GM11168 (cell line): ENCODE measurements around the gene SLC39A7.

ENCODE experiments used
- in situ Hi-C: fragments of 300-500 bp; cut with MboI; formaldehyde crosslinking; loops from one replicate; pipeline ENCODE4 v1.12.0; 2022; ENCODE audit warnings: low sequenced_read_pairs; ENCODE audit not compliant: unreplicated experiment

The SLC39A7 gene

DNA sequence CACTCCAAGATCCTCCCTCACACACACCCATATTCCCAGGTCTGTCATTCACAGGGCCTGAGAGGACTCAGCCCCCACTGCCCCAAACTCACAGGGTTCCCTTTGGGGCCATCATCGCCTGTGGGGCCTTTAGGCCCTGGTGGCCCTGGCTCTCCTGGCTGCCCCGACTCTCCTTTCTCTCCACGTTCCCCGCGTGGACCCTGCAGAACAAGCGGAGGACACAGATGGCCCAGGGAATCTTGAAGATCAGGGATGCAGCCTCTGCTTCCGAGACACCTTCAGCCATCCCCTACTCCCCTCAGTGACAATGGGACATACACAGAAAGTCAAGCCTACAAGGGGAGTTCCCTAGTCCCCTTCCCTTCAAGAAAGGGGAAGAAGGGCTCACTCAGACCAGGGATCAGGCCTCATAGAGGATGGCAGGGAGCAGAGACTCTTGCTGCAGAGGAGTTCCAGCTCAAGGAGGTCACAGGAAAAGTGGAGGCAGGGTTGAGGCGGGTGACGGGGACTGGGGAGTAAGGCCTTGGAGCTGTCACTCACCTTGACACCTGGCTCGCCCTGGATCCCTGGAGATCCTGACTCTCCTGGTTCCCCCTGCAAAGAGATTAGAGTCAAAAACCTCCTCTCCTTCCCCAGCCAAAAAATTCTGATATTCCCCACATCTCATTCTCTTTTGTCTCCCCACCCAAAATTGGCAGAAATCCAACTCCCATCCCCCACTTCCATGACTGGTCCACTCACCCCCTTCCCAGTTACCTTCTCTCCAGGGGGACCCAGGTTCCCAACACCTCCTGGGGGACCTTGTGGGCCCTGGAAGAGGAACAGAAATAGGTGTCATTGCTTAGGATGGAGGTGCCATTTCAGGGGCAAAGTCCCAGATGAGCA is 31.1 kb upstream of the SLC39A7 start:
- in situ Hi-C loops, result loop anchor here (5.0 kb wide), 1 partner anchor 78 kb away; no protein-coding TSS in a partner anchor

- in situ Hi-C loops, result no loop called here
These were observed 30.3 kb upstream of the SLC39A7 start for GRCh38 chr6:33170176-33171015.

- in situ Hi-C loops, result no loop called here
These were observed 29.4 kb upstream of the SLC39A7 start for GRCh38 chr6:33171016-33171879.

DNA sequence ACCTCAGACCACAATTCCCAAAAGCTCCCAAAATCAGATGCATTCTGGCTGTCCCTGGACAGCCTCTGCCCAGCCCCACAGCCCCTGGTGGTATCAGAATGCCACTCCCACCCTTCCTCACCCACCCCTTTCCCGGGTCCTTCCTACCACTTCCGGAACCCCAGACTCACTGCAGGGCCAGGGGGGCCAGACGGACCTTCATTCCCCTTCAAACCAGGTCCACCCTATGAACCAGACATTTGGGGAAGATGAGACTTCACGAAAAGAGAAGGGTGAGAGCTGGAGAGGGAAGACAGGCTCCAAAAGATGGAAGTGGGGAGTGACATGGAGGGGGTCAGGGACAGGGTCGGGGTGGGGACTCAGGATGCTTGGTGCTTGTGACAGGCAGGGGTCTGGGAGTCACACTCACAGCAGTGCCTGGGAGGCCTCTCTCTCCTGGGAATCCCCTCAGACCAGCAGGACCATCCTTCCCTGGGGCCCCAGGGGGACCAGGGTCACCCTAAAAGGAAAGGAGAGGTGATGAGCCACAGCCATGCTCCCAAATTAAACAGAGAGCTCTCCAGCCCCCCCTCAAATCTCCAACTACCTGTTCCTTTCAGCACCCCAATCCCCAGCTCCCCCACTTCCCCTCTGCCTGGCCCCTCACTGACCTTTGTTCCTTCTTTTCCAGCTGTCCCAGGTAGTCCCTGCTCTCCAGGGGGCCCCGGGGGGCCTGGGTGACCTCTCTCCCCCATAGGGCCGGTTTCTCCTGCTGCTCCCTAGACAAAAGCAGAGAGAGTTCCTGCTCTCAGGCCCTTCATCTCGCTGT is 28.6 kb upstream of the SLC39A7 start:
- in situ Hi-C loops, result no loop called here

GRCh38 chr6:33172688-33173534 is 27.8 kb upstream of the SLC39A7 start:
- in situ Hi-C loops, result no loop called here

DNA sequence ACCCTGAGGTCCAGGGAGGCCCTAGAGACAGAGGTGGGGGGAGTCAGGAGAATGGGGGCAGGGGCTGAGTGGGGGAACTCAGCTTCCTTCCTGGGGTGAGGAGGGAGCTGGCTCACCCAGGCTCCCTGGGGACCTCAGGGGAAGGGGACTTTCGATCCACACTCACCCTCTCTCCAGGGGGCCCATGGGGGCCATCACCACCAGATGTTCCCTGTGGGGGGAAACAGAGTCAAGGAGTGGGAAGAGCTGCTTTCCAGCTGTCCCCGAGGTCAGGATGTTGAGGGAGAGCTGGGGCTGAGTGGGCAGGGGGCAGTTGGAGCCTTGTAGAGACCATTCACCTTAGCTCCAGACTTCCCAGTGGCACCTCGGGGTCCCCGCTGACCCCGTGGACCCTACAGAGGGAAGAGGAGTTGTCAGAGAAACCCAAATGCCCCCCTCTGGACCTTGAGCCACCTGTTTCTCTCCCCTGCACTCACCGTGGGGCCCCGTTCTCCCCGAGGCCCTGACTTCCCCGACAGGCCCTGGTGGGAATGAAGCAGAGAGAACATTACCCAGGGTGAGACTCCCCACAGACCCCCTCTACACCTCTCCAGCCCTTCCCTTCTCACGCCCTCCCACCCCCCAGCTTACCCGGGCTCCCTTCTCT is 27.0 kb upstream of the SLC39A7 start:
- in situ Hi-C loops, result no loop called here

DNA sequence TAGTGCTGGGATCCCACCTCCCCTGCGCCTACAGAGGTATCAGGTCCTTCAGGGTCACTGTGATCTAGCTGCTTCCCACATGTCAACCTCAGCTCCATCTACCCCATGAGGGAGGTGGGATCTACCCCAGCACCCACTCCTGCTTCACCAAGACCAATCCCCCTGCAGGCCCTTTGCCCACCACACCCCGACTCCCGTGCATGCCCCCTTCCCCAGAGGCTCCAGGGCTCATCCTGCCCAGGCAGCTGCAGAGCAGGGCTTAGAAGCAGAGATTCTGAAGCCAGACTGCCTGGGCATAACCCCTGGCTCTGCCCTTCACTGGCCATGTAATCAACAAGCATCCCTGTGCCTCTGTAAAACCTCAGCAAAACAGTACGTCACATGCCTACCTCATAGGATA is 25.9 kb upstream of the SLC39A7 start:
- in situ Hi-C loops, result no loop called here

DNA sequence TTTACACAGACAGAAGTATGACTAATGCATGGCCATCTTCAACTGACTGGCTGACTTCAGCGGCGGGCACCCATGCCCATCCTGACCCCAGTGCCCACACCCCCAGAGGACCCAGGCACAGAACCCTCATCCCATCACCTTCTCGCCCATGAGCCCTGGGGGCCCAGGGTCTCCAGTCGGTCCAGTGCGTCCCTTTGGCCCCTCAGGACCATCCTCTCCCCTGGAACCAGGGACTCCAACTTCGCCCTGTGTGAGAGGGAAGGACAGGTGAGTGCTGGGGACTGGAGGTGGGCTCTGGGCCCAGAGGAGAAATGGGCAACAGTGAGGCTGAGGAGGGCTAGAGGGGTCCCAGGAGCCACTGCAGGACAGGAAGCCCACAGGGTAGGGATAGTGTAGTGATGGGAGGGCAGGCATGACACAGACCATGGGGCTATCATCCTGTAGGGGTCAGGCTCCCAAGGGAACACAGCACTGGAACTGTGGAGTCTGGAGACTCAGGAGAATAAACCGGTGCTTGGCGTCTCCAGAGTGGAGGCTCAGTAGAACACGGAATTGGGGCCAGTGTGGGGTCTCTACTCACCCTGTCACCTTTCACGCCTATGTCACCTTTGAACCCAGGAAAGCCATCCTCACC is 25.1 kb upstream of the SLC39A7 start:
- in situ Hi-C loops, result no loop called here

DNA sequence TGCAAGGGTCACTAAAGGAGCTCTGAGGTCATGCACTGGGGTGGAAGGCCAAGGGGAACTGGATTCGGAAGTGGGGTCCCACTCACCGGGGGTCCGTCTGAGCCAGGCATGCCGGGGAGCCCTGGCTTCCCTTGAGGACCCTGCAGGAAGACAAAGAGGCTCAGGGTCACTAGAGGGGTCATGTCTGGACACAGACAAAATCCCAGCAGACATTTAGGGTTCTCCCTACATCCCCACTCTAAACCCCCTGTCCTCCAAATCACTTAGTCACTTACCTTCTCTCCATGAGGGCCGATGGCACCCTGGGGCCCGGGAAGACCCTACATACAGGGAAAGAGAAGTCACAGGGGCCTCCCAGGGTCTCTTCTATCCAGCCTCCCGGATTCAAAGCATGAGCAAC is 23.8 kb upstream of the SLC39A7 start:
- in situ Hi-C loops, result no loop called here

- in situ Hi-C loops, result no loop called here
These were observed 22.9 kb upstream of the SLC39A7 start for GRCh38 chr6:33177552-33178446.

GRCh38 chr6:33178755-33179475 is 21.8 kb upstream of the SLC39A7 start:
- in situ Hi-C loops, result no loop called here

DNA sequence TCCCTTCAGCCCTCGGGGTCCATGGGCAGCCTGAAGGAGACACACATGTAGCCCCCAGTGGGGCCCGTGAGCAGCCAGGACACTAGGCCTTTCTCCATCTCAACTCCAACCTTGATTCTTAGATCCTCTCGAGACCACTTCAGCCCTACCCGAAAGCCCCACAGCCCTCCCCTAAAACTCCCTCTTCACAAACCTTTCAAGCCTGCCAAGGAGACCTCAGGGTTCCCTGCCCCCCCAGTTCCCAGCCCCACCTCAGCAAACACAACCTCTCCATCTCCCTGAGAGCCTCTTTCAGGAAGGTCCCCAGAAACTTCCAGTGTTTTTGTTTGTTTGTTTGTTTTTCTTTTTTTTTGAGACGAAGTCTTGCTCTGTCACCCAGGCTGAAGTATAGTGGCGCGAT is 19.5 kb upstream of the SLC39A7 start:
- in situ Hi-C loops, result no loop called here

DNA sequence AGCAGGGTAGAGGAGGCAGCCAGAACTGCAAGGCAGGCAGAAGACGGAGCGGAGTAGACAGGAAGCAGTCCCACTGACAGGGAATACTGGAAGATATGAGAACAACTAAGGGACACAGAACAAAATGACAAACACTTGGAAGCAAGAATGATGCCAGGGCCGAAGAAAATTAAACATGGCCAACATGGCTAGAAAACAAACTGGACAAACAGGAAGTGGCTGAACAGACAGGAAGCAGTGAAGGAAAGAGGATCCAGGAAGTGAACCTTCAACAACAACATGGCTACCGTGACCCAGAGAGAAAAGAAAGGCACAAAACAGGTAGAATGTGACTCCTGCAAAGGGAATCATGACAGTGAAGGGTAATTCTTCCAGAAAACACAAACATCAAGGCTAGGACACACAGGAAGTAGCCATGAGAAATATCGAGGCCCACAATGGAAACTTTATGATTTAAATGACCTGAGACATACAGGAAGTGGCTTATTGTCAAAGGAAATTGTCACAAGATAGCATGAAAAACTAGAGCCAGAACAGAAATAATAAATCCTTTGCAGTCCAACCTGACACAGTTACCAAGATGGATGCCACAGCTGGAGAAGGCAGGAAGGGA is 17.5 kb upstream of the SLC39A7 start:
- in situ Hi-C loops, result no loop called here

GRCh38 chr6:33185190-33185589 is 15.5 kb upstream of the SLC39A7 start:
- in situ Hi-C loops, result no loop called here

GRCh38 chr6:33185654-33186187 is 14.9 kb upstream of the SLC39A7 start:
- in situ Hi-C loops, result no loop called here
